ENCODE results near the gene ARL13B.
A peak's percentile ranks its signal among the peaks of the same experiment; 100 is the strongest.
"Not testable (repeated sequence)": the region's sequence is repeated elsewhere in the genome, so short reads cannot be mapped to it uniquely, and the experiment has no call there.

The ARL13B gene

GRCh38 chr3:93961489-93961888 lies 18.5 kb upstream of the ARL13B start:
- H3K4me3 ChIP-seq (ENCODE audit: low read depth, low read length): no peak overlapping the region
- DNase-seq (ENCODE audit: low read depth): no peak
- TF ChIP-seq CTCF (IDR thresholded peaks at IDR 0.05; ENCODE audit: control insufficient read depth, extremely low read depth, insufficient read depth): no peak

GRCh38 chr3:93962798-93963197 lies 17.2 kb upstream of the ARL13B start:
- TF ChIP-seq CTCF (IDR thresholded peaks at IDR 0.05; ENCODE audit: control insufficient read depth, extremely low read depth, insufficient read depth): no peak
- DNase-seq (ENCODE audit: low read depth): no peak
- no peak overlapping the region for H3K4me3 ChIP-seq (ENCODE audit: low read depth, low read length)

- not testable (repeated sequence) for H3K4me3 ChIP-seq (ENCODE audit: low read depth, low read length); DNase-seq (ENCODE audit: low read depth)
Observed at GRCh38 chr3:93965106-93965505, 14.8 kb upstream of the ARL13B start.

- no peak for TF ChIP-seq CTCF (IDR thresholded peaks at IDR 0.05; ENCODE audit: control insufficient read depth, extremely low read depth, insufficient read depth)
- DNase-seq (ENCODE audit: low read depth): no peak
- H3K4me3 ChIP-seq (ENCODE audit: low read depth, low read length): no peak overlapping the region
Observed at GRCh38 chr3:93969443-93969842, 10.5 kb upstream of the ARL13B start.

GRCh38 chr3:93969997-93970396 lies 10.0 kb upstream of the ARL13B start:
- DNase-seq (ENCODE audit: low read depth): no peak
- H3K4me3 ChIP-seq (ENCODE audit: low read depth, low read length): no peak overlapping the region
- no peak for TF ChIP-seq CTCF (IDR thresholded peaks at IDR 0.05; ENCODE audit: control insufficient read depth, extremely low read depth, insufficient read depth)

- H3K4me3 ChIP-seq (ENCODE audit: low read depth, low read length): peak within 1 kb of the TSS; percentile 51
- TF ChIP-seq CTCF (IDR thresholded peaks at IDR 0.05; ENCODE audit: control insufficient read depth, extremely low read depth, insufficient read depth): no peak
- peak; percentile 27 for DNase-seq (ENCODE audit: low read depth)
Observed at GRCh38 chr3:93973131-93974126, 6.5 kb upstream of the ARL13B start, which contains the start of gene PROS1. Gene PROS1 (minus strand): TSS chr3:93973896. CDS start chr3:93973749, 147 bp downstream.

- H3K4me3 ChIP-seq (ENCODE audit: low read depth, low read length): no peak overlapping the region
- TF ChIP-seq CTCF (IDR thresholded peaks at IDR 0.05; ENCODE audit: control insufficient read depth, extremely low read depth, insufficient read depth): no peak
- no peak for DNase-seq (ENCODE audit: low read depth)
Observed at GRCh38 chr3:93981649-93982048, 1.7 kb downstream of the ARL13B start.

Measured in LNCaP clone FGC (cell line).